Upper lobe of left lung (tissue), 4 donors: ENCODE measurements around the gene SLC17A8.

ENCODE experiments used
- POLR2A ChIP-seq, 4 donors: fragments of 450-650 bp; IDR thresholded peaks; one replicate each; pipeline ENCODE4 v1.5.1; 2016 to 2017; ENCODE audit warnings: antibody characterized with exemption in 4 of 4, mild to moderate bottlenecking in 2 of 4
- POLR2AphosphoS5 ChIP-seq, 2 donors: sonication (generic); formaldehyde crosslinking; IDR thresholded peaks; one replicate each; pipeline ENCODE4 v1.5.1; 2017; ENCODE audit warnings: antibody characterized with exemption in 2 of 2
- TF ChIP-seq, protein P1 (sequence below), 6 experiments: fragments of 450-650 bp in 4 of 6; fragments of 200-600 bp in 2 of 6; sonication (generic) in 2 of 6; IDR thresholded peaks; one replicate each; pipeline ENCODE4 v1.5.1; 2016 to 2019; ENCODE audit warnings: antibody characterized with exemption in 6 of 6

DNA sequence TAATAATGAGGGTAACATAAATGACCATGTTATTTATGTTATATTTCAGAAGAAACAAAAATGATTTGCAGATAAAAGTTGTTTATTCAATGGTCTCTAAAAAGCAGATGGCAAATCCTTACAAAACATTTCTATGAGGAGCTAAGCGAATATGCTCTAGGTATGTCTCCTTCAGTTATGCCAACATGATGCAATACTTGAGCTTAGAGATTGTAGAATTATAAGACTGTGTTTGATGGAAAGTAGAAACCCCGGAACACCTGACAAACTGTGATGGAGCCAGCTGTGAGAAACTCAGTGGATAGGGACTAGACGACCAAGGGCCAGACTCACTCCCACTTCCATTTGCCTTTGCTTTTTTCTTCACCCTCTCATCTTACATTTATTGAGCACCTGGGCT lies 99.0 kb downstream of the SLC17A8 start:
- TF ChIP-seq POLR2AphosphoS5 (IDR thresholded peaks at IDR 0.05) (no peak), POLR2A (IDR thresholded peaks at IDR 0.05) (no peak)
- TF ChIP-seq, protein P1, sequence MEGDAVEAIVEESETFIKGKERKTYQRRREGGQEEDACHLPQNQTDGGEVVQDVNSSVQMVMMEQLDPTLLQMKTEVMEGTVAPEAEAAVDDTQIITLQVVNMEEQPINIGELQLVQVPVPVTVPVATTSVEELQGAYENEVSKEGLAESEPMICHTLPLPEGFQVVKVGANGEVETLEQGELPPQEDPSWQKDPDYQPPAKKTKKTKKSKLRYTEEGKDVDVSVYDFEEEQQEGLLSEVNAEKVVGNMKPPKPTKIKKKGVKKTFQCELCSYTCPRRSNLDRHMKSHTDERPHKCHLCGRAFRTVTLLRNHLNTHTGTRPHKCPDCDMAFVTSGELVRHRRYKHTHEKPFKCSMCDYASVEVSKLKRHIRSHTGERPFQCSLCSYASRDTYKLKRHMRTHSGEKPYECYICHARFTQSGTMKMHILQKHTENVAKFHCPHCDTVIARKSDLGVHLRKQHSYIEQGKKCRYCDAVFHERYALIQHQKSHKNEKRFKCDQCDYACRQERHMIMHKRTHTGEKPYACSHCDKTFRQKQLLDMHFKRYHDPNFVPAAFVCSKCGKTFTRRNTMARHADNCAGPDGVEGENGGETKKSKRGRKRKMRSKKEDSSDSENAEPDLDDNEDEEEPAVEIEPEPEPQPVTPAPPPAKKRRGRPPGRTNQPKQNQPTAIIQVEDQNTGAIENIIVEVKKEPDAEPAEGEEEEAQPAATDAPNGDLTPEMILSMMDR (IDR thresholded peaks at IDR 0.05), result no peak
